Measurements from ENCODE around the gene SMARCD3. TPM values are rescaled to one million over a fixed set of nuclear protein-coding genes. Genes with fewer than 3 reads are reported as not detected.

The SMARCD3 gene
- total and polyA plus RNA-seq, 2 of the 8 experiments (the other 6 are each of a cell fraction or from before 2014, with no cell fraction given) = 3.0 to 5.6 TPM

DNA sequence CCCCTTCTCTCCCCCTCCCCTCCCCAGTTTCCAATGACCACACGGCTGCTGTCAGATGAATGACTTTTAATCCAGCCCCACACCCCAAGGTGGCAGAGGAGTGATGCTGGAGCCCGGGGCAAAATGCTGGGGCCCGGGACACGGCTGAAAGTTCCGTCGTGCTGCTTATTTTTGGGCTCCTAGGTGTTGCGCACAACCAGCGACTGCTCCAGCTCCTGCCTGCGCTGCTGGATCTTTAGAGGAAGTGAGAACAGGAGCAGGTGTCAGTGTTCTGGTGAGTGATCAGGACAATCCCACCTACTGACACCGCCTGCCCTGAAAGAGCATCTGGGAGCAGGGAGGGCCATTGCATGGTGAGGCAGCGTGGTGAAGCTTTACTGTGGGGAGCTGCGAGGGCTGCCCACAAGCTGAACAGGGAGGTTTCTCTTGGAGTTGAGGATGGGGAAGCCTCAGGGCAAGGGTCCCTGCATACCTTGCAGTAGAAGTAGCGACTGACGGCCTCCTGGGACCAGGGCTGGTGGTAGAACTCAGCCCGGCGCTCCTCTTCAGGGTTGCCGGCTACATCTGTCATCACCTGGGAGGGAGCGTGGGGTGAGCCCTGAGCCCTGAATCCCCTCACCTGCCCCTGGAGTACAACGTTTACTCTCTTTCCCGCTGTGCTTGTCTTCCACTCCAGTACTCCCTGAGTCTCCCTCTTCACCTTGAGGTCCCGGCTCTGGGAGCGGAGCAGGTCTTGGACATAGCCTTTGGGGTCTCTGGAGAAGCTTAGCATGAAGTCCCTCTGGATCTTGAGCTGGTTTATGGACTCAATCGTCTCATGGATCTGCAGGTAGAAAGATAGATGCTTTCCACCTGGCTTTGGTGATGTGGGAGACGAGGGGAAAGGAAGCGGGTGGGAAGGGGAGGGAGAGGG, 9.3 kb downstream of the SMARCD3 start (continued):
- TF ChIP-seq ZNF274 (IDR thresholded peaks at IDR 0.05; ENCODE audit: borderline replicate concordance, extremely low read depth, low read length) (no peak), PHF8 (conservative IDR thresholded peaks at IDR 0.05; ENCODE audit: low read depth, low read length) (no peak), TAF1 (IDR thresholded peaks at IDR 0.05; ENCODE audit: low read depth, low read length) (no peak), SP4 (IDR thresholded peaks at IDR 0.05; ENCODE audit: low read length) (no peak), SUZ12 (IDR thresholded peaks at IDR 0.05; ENCODE audit: low read length) (no peak), CTBP2 (IDR thresholded peaks at IDR 0.05; ENCODE audit: borderline replicate concordance, insufficient read depth, insufficient read length, low read length) (no peak)

All from H1 (cell line).